HepG2 (cell line): ENCODE data around the gene ZGRF1. TPM values are rescaled to one million over a fixed set of nuclear protein-coding genes. Genes with fewer than 3 reads are reported as not detected.

ENCODE experiments used
- ATAC-seq: fragments of 200-7000 bp; cut with Tn5 transposase; 3 replicates; pipeline ENCODE4 v1.9.1; 2020; ENCODE audit warnings: mild to moderate bottlenecking, moderate library complexity
- BruUV-seq: library from RNA; stranded (reverse); fragments of 400-500 nt; replicated peaks from 2 replicates; lab custom pipeline; 2021; lab: Mats Ljungman, UMichigan
- CTCF ChIA-PET: fragments of 300-600 bp; formaldehyde crosslinking; extraction: SDS; loops from one replicate; lab custom pipeline; 2021; ENCODE audit warnings: low total read pairs, inconsistent platforms, low intra/inter-chr PET ratio; lab: Yijun Ruan, JAX
- POLR2A ChIA-PET: fragments of 350-600 bp; sonication (Branson Sonifier 250); formaldehyde crosslinking; loops from one replicate; lab custom pipeline; 2020; ENCODE audit warnings: antibody characterized with exemption, inconsistent platforms; lab: Yijun Ruan, JAX
- DNase-seq: peaks from one replicate; pipeline ENCODE4 v3.0.0-alpha.2; 2015; ENCODE audit warnings: low spot score
- FAIRE-seq: peaks from 3 replicates; lab custom pipeline; 2011; peaks lifted over from hg19 to GRCh38; lab: Jason Lieb, UNC
- H2AFZ ChIP-seq: one replicate; pipeline ENCODE4 v1.6.1; 2011; ENCODE audit warnings: low read length, inconsistent platforms
- H3K27ac ChIP-seq: fragments of 300-600 bp; 3 replicates; pipeline ENCODE4 v1.8.0; 2011; ENCODE audit warnings: mixed run types, mild to moderate bottlenecking, mixed read lengths, low read length, inconsistent platforms; ENCODE audit not compliant: insufficient read depth; ENCODE audit errors: extremely low read length
- H3K27me3 ChIP-seq, 2 experiments: fragments of 200-600 bp in 1 of 2; 2 replicates in 1 of 2; 3 replicates in 1 of 2; pipeline versions ENCODE4 v1.6.0 to v1.8.0; 2011; ENCODE audit warnings: low read length in 2 of 2, mild to moderate bottlenecking in 2 of 2, moderate library complexity in 2 of 2, inconsistent platforms in 1 of 2; ENCODE audit not compliant: insufficient read depth in 2 of 2, control insufficient read depth in 1 of 2
- H3K36me3 ChIP-seq, 2 experiments: fragments of 200-600 bp in 1 of 2; replicated peaks in 1 of 2; 2 replicates in 1 of 2; 3 replicates in 1 of 2; pipeline versions ENCODE4 v1.5.1 to v1.8.0; 2011; ENCODE audit warnings: low read length in 2 of 2, inconsistent platforms in 1 of 2; ENCODE audit not compliant: insufficient read depth in 2 of 2, control insufficient read depth in 1 of 2
- H3K4me1 ChIP-seq: 2 replicates; pipeline ENCODE4 v1.5.1; 2012; ENCODE audit warnings: low read length, inconsistent platforms; ENCODE audit not compliant: insufficient read depth
- H3K4me2 ChIP-seq: 2 replicates; pipeline ENCODE4 v1.6.0; 2011; ENCODE audit warnings: low read depth, low read length, inconsistent platforms
- H3K4me3 ChIP-seq, 3 experiments: fragments of 200-600 bp in 1 of 3; sonication (generic), shearing (Covaris generic) in 1 of 3; replicated peaks in 1 of 3; 2 replicates each; pipeline ENCODE4 v1.5.1; 2011 to 2016; ENCODE audit warnings: low read length in 3 of 3, inconsistent platforms in 2 of 3, low read depth in 2 of 3, mild to moderate bottlenecking in 2 of 3, control low read depth in 1 of 3, mixed read lengths in 1 of 3; ENCODE audit not compliant: insufficient read depth in 1 of 3
- H3K79me2 ChIP-seq: one replicate; pipeline ENCODE4 v1.6.1; 2011; ENCODE audit warnings: low read length, inconsistent platforms; ENCODE audit not compliant: insufficient read depth
- H3K9ac ChIP-seq: 2 replicates; pipeline ENCODE4 v1.6.0; 2011; ENCODE audit warnings: mild to moderate bottlenecking, low read depth, low read length, inconsistent platforms; ENCODE audit not compliant: insufficient read depth
- H3K9me3 ChIP-seq: 2 replicates; pipeline ENCODE4 v1.5.1; 2012; ENCODE audit warnings: mild to moderate bottlenecking, low read length
- H4K20me1 ChIP-seq: 2 replicates; pipeline ENCODE4 v1.6.0; 2011; ENCODE audit warnings: inconsistent platforms, mild to moderate bottlenecking, low read length, moderate library complexity; ENCODE audit not compliant: insufficient read depth
- ARID2 ChIP-seq: sonication (generic); formaldehyde crosslinking; IDR thresholded peaks from 2 replicates; pipeline ENCODE4 v1.8.1; 2022; ENCODE audit warnings: mild to moderate bottlenecking, missing genetic modification reagents, borderline replicate concordance
- CC2D1A ChIP-seq: sonication (generic); formaldehyde crosslinking; IDR thresholded peaks from 2 replicates; pipeline ENCODE4 v1.8.1; 2023; ENCODE audit warnings: mild to moderate bottlenecking, missing genetic modification reagents
- CHD2 ChIP-seq: IDR thresholded peaks from 2 replicates; pipeline ENCODE4 v1.6.1; 2011; ENCODE audit warnings: low read depth, low read length, improper control_type of control experiment
- DNMT1 ChIP-seq: sonication (generic); formaldehyde crosslinking; IDR thresholded peaks from 2 replicates; pipeline ENCODE4 v1.5.1; 2020; ENCODE audit warnings: mild to moderate bottlenecking, missing genetic modification reagents
- FOXM1 ChIP-seq: sonication (generic); formaldehyde crosslinking; IDR thresholded peaks from 2 replicates; pipeline ENCODE4 v1.5.0; 2020; ENCODE audit warnings: missing genetic modification reagents
- GRHL1 ChIP-seq: sonication (generic); formaldehyde crosslinking; conservative IDR thresholded peaks from 2 replicates; pipeline ENCODE4 v1.8.0; 2022; ENCODE audit warnings: missing genetic modification reagents
- GTF3A ChIP-seq: sonication (generic); formaldehyde crosslinking; conservative IDR thresholded peaks from 2 replicates; pipeline ENCODE4 v1.4.0; 2020; ENCODE audit warnings: mild to moderate bottlenecking, missing genetic modification reagents
- JDP2 ChIP-seq: sonication (generic); formaldehyde crosslinking; IDR thresholded peaks from 2 replicates; pipeline ENCODE4 v1.8.1; 2022; ENCODE audit warnings: missing genetic modification reagents, borderline replicate concordance
- KDM1A ChIP-seq: IDR thresholded peaks from 2 replicates; pipeline ENCODE4 v1.6.1; 2016; ENCODE audit warnings: missing compliant biosample characterization
- MED13 ChIP-seq: sonication (generic); formaldehyde crosslinking; IDR thresholded peaks from 2 replicates; pipeline ENCODE4 v1.5.0; 2020; ENCODE audit warnings: missing genetic modification reagents
- MTF2 ChIP-seq: sonication (generic); formaldehyde crosslinking; IDR thresholded peaks from 2 replicates; pipeline ENCODE4 v1.5.0; 2020; ENCODE audit warnings: missing genetic modification reagents, borderline replicate concordance
- MXD4 ChIP-seq: IDR thresholded peaks from 2 replicates; pipeline ENCODE4 v1.6.1; 2016; ENCODE audit warnings: mild to moderate bottlenecking, missing biosample characterization, missing genetic modification reagents
- PREB ChIP-seq: sonication (generic); formaldehyde crosslinking; IDR thresholded peaks from 2 replicates; pipeline ENCODE4 v1.4.0; 2020; ENCODE audit warnings: missing genetic modification reagents
- PRMT3 ChIP-seq: sonication (generic); formaldehyde crosslinking; IDR thresholded peaks from 2 replicates; pipeline ENCODE4 v1.8.1; 2022; ENCODE audit warnings: low read depth, mild to moderate bottlenecking, moderate library complexity, missing genetic modification reagents, borderline replicate concordance
- SMAD3 ChIP-seq: sonication (generic); formaldehyde crosslinking; IDR thresholded peaks from 2 replicates; pipeline ENCODE4 v1.4.0; 2020; ENCODE audit warnings: missing genetic modification reagents
- ZNF143 ChIP-seq: sonication (generic); formaldehyde crosslinking; IDR thresholded peaks from 2 replicates; pipeline ENCODE4 v1.4.0; 2020; ENCODE audit warnings: missing genetic modification reagents
- ZNF564 ChIP-seq: sonication (generic); formaldehyde crosslinking; IDR thresholded peaks from 2 replicates; pipeline ENCODE4 v1.8.1; 2023; ENCODE audit warnings: mild to moderate bottlenecking, missing genetic modification reagents
- ZNF652 ChIP-seq: IDR thresholded peaks from 2 replicates; pipeline ENCODE4 v1.6.1; 2016; ENCODE audit warnings: low read depth, borderline replicate concordance
- ZNF782 ChIP-seq: sonication (generic); formaldehyde crosslinking; IDR thresholded peaks from 2 replicates; pipeline ENCODE4 v1.4.0; 2020; ENCODE audit warnings: missing genetic modification reagents, mild to moderate bottlenecking, borderline replicate concordance
- ZNF800 ChIP-seq: sonication (generic); formaldehyde crosslinking; IDR thresholded peaks from 2 replicates; pipeline ENCODE4 v1.4.0; 2020; ENCODE audit warnings: missing genetic modification reagents
- WGBS: methylation state at CpG from one replicate; pipeline ENCODE4 v1.1.6; 2017; ENCODE audit warnings: low lambda C conversion rate; 5-methylcytosine and 5-hydroxymethylcytosine counted together
- in situ Hi-C: cut with HindIII; loops from 2 replicates; pipeline ENCODE4 v1.10.0; 2017; ENCODE audit warnings: low pct_unique_long_range_greater_than_20kb; ENCODE audit not compliant: extremely low pct_ligation_motif_present
- intact Hi-C: fragments of 100-400 bp; cut with micrococcal nuclease; formaldehyde crosslinking; loops from one replicate; pipeline ENCODE4 v1.10.0; 2022; ENCODE audit not compliant: unreplicated experiment
- polyA plus RNA-seq, 8 experiments: library from polyadenylated mRNA; depleted of rRNA in 3 of 8; stranded (reverse) in 7 of 8; unstranded in 1 of 8; fragments of >200 nt; fragmentation: Illumina TruSeq in 4 of 8; extraction: Trizol in 4 of 8; gene quantifications; 2 replicates each; pipeline versions ENCODE4 v1.2.1 to v1.2.3, GENCODE V29; 2011 to 2016; ENCODE audit warnings: low read depth in 4 of 8, missing spikeins in 1 of 8, mixed read lengths in 1 of 8; ENCODE audit not compliant: insufficient read depth in 1 of 8
- total RNA-seq, 5 experiments: library from RNA; depleted of rRNA; stranded (reverse); fragments of >200 nt; fragmentation: Illumina TruSeq; extraction: Trizol; gene quantifications; 2 replicates each; pipeline ENCODE4 v1.2.3, GENCODE V29; 2016; ENCODE audit warnings: low read depth in 1 of 5

ZGRF1 gene
- total and polyA plus RNA-seq, 2 of the 13 experiments (the other 11 are each of a cell fraction or from before 2014, with no cell fraction given), result 8.6 to 15.9 TPM

- H3K27ac ChIP-seq, result no peak overlapping the region
- no peak overlapping the region for H3K9ac ChIP-seq
- ATAC-seq (no peak), DNase-seq (no peak)
- no peaks in the 10 kb centered on the region for H4K20me1 ChIP-seq
- in situ Hi-C loops, result no loop called here
- no peaks in the 10 kb centered on the region for H3K9me3 ChIP-seq
- H3K4me1 ChIP-seq, result no peaks in the 10 kb centered on the region
- H3K79me2 ChIP-seq, result no peaks in the 10 kb centered on the region
- no peak for TF ChIP-seq ZNF782 (CRISPR knock-in tag)
- TF ChIP-seq ARID2 (CRISPR knock-in tag), result no peak
- no peak for TF ChIP-seq GRHL1 (CRISPR knock-in tag)
- no peak for TF ChIP-seq MTF2 (CRISPR knock-in tag)
- no peak for TF ChIP-seq FOXM1 (CRISPR knock-in tag)
- no peak for TF ChIP-seq ZNF143
- TF ChIP-seq KDM1A (CRISPR knock-in tag), result no peak
- TF ChIP-seq MED13, result no peak
- no peak for TF ChIP-seq DNMT1 (CRISPR knock-in tag)
- no peak for TF ChIP-seq ZNF800 (CRISPR knock-in tag)
- no peak for TF ChIP-seq CHD2
- TF ChIP-seq ZNF564 (CRISPR knock-in tag), result no peak
- no peak for TF ChIP-seq CC2D1A (CRISPR knock-in tag)
- no peak for TF ChIP-seq MXD4
- no peak for TF ChIP-seq ZNF652 (CRISPR knock-in tag)
- no peak for TF ChIP-seq PREB
- no peak for TF ChIP-seq GTF3A
- TF ChIP-seq SMAD3, result no peak
- no peak for TF ChIP-seq JDP2 (CRISPR knock-in tag)
- no peak for TF ChIP-seq PRMT3 (CRISPR knock-in tag)
- TF ChIP-seq, all 625 proteins: peak for 0
- Histone ChIP-seq H3K4me3 (no peak overlapping the region), H2AFZ (no peak overlapping the region), H3K27me3 (peaks cover 0 to 9% of the 10 kb centered on the region in 2 experiments; a peak in 1 of 5 replicates), H3K36me3 (no peaks in the 10 kb centered on the region), H3K4me2 (no peak overlapping the region)
- no TSS peak for BruUV-seq
- POLR2A ChIA-PET, result no interaction called here
- CTCF ChIA-PET, result no interaction called here
- FAIRE-seq, result no peak
- 24% methylated on average over 5 of the region's 5 CpGs for WGBS
- intact Hi-C loops, result no loop called here
Measured at GRCh38 chr4:112502871-112503270, 133.8 kb downstream of the ZGRF1 start.
